ENCODE data around the gene RPS15. TPM values are rescaled to one million over a fixed set of nuclear protein-coding genes. Genes with fewer than 3 reads are reported as not detected.

RPS15 gene
- total and polyA plus RNA-seq, 4 donors = 296 to 954 (median 414) TPM

GRCh38 chr19:1426736-1427135 lies 11.5 kb upstream of the RPS15 start:
- no peak for DNase-seq (ENCODE audit: low spot score)
- Histone ChIP-seq H3K9ac (ENCODE audit: low read depth in 1 of 2, low read length in 2 of 2) (no peak overlapping the region), H3K4me3 (ENCODE audit: low read depth in 1 of 3, low read length in 3 of 3) (no peak overlapping the region), H3K36me3 (ENCODE audit: control insufficient read depth in 4 of 4, insufficient read depth in 3 of 4, low read depth in 1 of 4, low read length in 3 of 4) (peaks cover 13 to 32% (median 27%) of the 10 kb centered on the region in 4 donors), H3K9me3 (ENCODE audit: control insufficient read depth in 4 of 4, low read length in 3 of 4) (no peaks in the 10 kb centered on the region), H3K27me3 (ENCODE audit: control insufficient read depth in 4 of 4, insufficient read depth in 4 of 4, low read length in 3 of 4) (no peaks in the 10 kb centered on the region), H3K4me1 (ENCODE audit: control insufficient read depth in 4 of 4, insufficient read depth in 4 of 4, low read length in 3 of 4) (peaks cover 6 to 42% (median 27%) of the 10 kb centered on the region in 4 donors), H3K27ac (ENCODE audit: low read depth in 1 of 2, low read length in 2 of 2) (no peak overlapping the region)
- WGBS = 88% methylated on average over 9 of the region's 9 CpGs
- TF ChIP-seq ATF3 (IDR thresholded peaks at IDR 0.05) = no peak
- TF ChIP-seq FOXA2 (IDR thresholded peaks at IDR 0.05) = no peak
- TF ChIP-seq RXRA (IDR thresholded peaks at IDR 0.05) = no peak
- TF ChIP-seq RAD21 (IDR thresholded peaks at IDR 0.05) = no peak
- no peak for TF ChIP-seq MAX (IDR thresholded peaks at IDR 0.05)
- no peak for TF ChIP-seq HNF4A (conservative IDR thresholded peaks at IDR 0.05)
- no peak for TF ChIP-seq TAF1 (conservative IDR thresholded peaks at IDR 0.05)
- TF ChIP-seq YY1 (IDR thresholded peaks at IDR 0.05) = no peak
- TF ChIP-seq HNF4G (IDR thresholded peaks at IDR 0.05) = no peak
- no peak for TF ChIP-seq ZBTB33 (IDR thresholded peaks at IDR 0.05)
- TF ChIP-seq GABPA (IDR thresholded peaks at IDR 0.05 in 1 of 2, conservative IDR thresholded peaks at IDR 0.05 in 1 of 2) = no peak

- Histone ChIP-seq H3K27ac (ENCODE audit: low read depth in 1 of 2, low read length in 2 of 2) (no peak overlapping the region), H3K4me3 (ENCODE audit: low read depth in 1 of 3, low read length in 3 of 3) (no peak overlapping the region), H3K4me1 (ENCODE audit: control insufficient read depth in 4 of 4, insufficient read depth in 4 of 4, low read length in 3 of 4) (peaks cover 6 to 38% (median 23%) of the 10 kb centered on the region in 4 donors), H3K9me3 (ENCODE audit: control insufficient read depth in 4 of 4, low read length in 3 of 4) (no peaks in the 10 kb centered on the region), H3K27me3 (ENCODE audit: control insufficient read depth in 4 of 4, insufficient read depth in 4 of 4, low read length in 3 of 4) (no peaks in the 10 kb centered on the region), H3K36me3 (ENCODE audit: control insufficient read depth in 4 of 4, insufficient read depth in 3 of 4, low read depth in 1 of 4, low read length in 3 of 4) (peaks cover 14 to 35% (median 26%) of the 10 kb centered on the region in 4 donors), H3K9ac (ENCODE audit: low read depth in 1 of 2, low read length in 2 of 2) (no peak overlapping the region)
- 93% methylated on average over 27 of the region's 27 CpGs for WGBS
- no peak for TF ChIP-seq FOXA1 (IDR thresholded peaks at IDR 0.05)
- no peak for TF ChIP-seq RAD21 (IDR thresholded peaks at IDR 0.05)
- no peak for TF ChIP-seq NR2F2 (IDR thresholded peaks at IDR 0.05)
- no peak for TF ChIP-seq TAF1 (conservative IDR thresholded peaks at IDR 0.05)
- no peak for TF ChIP-seq SP1 (IDR thresholded peaks at IDR 0.05)
- no peak for TF ChIP-seq HNF4G (IDR thresholded peaks at IDR 0.05)
- TF ChIP-seq HNF4A (conservative IDR thresholded peaks at IDR 0.05) = no peak
- no peak for TF ChIP-seq EGR1 (IDR thresholded peaks at IDR 0.05; ENCODE audit: low read depth in 2 of 2)
- no peak for TF ChIP-seq JUND (IDR thresholded peaks at IDR 0.05)
- TF ChIP-seq GABPA (IDR thresholded peaks at IDR 0.05 in 1 of 2, conservative IDR thresholded peaks at IDR 0.05 in 1 of 2) = no peak
- no peak for TF ChIP-seq REST (IDR thresholded peaks at IDR 0.05)
- no peak for TF ChIP-seq YY1 (IDR thresholded peaks at IDR 0.05)
- no peak for TF ChIP-seq ZBTB33 (IDR thresholded peaks at IDR 0.05)
- no peak for TF ChIP-seq FOXA2 (IDR thresholded peaks at IDR 0.05)
- no peak for TF ChIP-seq ATF3 (IDR thresholded peaks at IDR 0.05)
- no peak for TF ChIP-seq CTCF (IDR thresholded peaks at IDR 0.05; ENCODE audit: low read depth, low read length, missing input control)
- no peak for TF ChIP-seq RXRA (IDR thresholded peaks at IDR 0.05)
- DNase-seq (ENCODE audit: low spot score) = no peak
Measured at GRCh38 chr19:1427221-1427920, 10.8 kb upstream of the RPS15 start.
